HFF-Myc (cell line): ENCODE data around the gene SAP25.
A peak's percentile ranks its signal among the peaks of the same experiment; 100 is the strongest.

Experiments
- DNase-seq: peaks from one replicate; pipeline ENCODE4 v3.0.0-alpha.2; 2011; ENCODE audit warnings: low read depth; ENCODE audit errors: extremely low read depth
- H3K4me3 ChIP-seq: replicated peaks from 2 replicates; pipeline ENCODE4 v1.5.1; 2011; ENCODE audit warnings: low read depth, mild to moderate bottlenecking, control low read depth, low read length
- CTCF ChIP-seq: IDR thresholded peaks from 2 replicates; pipeline ENCODE4 v1.5.1; 2012; ENCODE audit warnings: mild to moderate bottlenecking, low read depth, low read length, control low read depth; ENCODE audit errors: missing control alignments

Gene SAP25

GRCh38 chr7:100595188-100595587 is 21.5 kb upstream of the SAP25 start:
- no peak overlapping the region for H3K4me3 ChIP-seq
- no peak for DNase-seq
- TF ChIP-seq CTCF, result no peak

- no peak for TF ChIP-seq CTCF
- H3K4me3 ChIP-seq, result no peak overlapping the region
- DNase-seq, result no peak
Observed at GRCh38 chr7:100591596-100591995, 17.9 kb upstream of the SAP25 start.

GRCh38 chr7:100590077-100590737 is 16.5 kb upstream of the SAP25 start:
- H3K4me3 ChIP-seq, result no peak overlapping the region
- no peak for DNase-seq
- no peak for TF ChIP-seq CTCF

GRCh38 chr7:100589341-100589947 is 15.7 kb upstream of the SAP25 start:
- no peak for TF ChIP-seq CTCF
- DNase-seq, result no peak
- H3K4me3 ChIP-seq, result no peak overlapping the region

GRCh38 chr7:100588438-100588837 is 14.7 kb upstream of the SAP25 start:
- no peak for DNase-seq
- H3K4me3 ChIP-seq, result no peak overlapping the region
- peak; percentile 44 for TF ChIP-seq CTCF

DNA sequence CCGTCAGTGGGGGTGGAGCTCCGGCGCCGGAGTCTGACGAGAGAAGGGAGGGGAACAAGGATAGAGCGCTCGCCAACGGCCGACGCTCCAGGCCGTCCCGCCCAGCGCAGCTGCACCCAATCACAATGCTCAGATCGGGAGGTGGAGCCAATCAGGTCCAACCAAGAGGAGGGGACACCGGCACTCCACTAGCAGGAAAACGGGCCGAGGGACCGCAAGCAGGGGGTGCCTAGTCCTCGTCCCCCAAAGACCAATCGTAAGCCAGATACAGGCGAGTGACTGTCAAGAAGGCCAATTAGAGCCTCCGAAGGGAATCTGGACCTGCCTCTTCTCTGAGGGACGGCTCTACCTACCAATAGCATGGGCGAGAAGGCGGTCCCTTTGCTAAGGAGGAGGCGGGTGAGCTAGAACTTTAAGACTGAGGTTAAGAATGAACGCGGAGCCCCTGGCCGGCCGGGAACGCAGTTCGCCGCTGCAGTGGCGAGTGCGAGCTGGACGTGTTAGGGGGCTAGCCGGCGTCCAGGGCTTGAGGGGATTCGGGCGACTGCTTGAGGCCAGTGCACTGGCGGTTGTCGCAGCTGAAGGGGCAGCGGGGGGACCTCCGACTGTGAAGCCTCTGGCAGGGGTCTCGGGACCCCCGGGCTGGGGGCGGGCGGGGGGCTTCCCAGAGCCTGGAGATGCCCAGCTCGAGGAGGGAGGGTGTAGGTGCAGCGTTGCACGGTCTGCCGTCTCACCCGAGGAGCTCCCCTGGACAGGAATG is 12.7 kb upstream of the SAP25 start, which contains the start of gene FBXO24:
TSS of gene FBXO24 (plus strand) at position 63 of the 760 bp plus-strand sequence. CDS start at position 361, 298 bp downstream.
- H3K4me3 ChIP-seq, result peak within 1 kb of the TSS; percentile 90
- peak; percentile 99 for DNase-seq
- TF ChIP-seq CTCF, result no peak
